GM12878 (cell line): ENCODE data around the gene CELF2. TPM values are rescaled to one million over a fixed set of nuclear protein-coding genes. Genes with fewer than 3 reads are reported as not detected.

Experiments used
- ATAC-seq: fragments of 200-7000 bp; cut with Tn5 transposase; 3 replicates; pipeline ENCODE4 v1.9.1; 2020; ENCODE audit warnings: mild to moderate bottlenecking, moderate library complexity
- BruUV-seq: library from RNA; stranded (reverse); fragments of 400-500 nt; replicated peaks from 2 replicates; lab custom pipeline; 2021; lab: Mats Ljungman, UMichigan
- CTCF ChIA-PET: fragments of 300-600 bp; sonication (Branson Sonifier 250); formaldehyde crosslinking; extraction: SDS; loops from one replicate; lab custom pipeline; 2021; ENCODE audit warnings: inconsistent platforms; lab: Yijun Ruan, JAX
- POLR2A ChIA-PET: fragments of 350-600 bp; formaldehyde crosslinking; extraction: SDS; loops from one replicate; lab custom pipeline; 2021; ENCODE audit warnings: inconsistent platforms; lab: Charles Lee
- RAD21 ChIA-PET: fragments of 300-600 bp; sonication (Branson Sonifier 250); formaldehyde crosslinking; loops from one replicate; lab custom pipeline; 2023; ENCODE audit warnings: antibody characterized with exemption; ENCODE audit not compliant: unreplicated experiment; lab: Charles Lee
- SMC1A ChIA-PET: fragments of 300-600 bp; sonication (Branson Sonifier 250); formaldehyde crosslinking; loops from one replicate; lab custom pipeline; 2023; ENCODE audit not compliant: unreplicated experiment, uncharacterized antibody; lab: Charles Lee
- DNase-seq: peaks from one replicate; pipeline ENCODE4 v3.0.0-alpha.2; 2011; ENCODE audit warnings: low read depth, low spot score
- FAIRE-seq: peaks from 3 replicates; lab custom pipeline; 2011; peaks lifted over from hg19 to GRCh38; lab: Jason Lieb, UNC
- H2AFZ ChIP-seq: 2 replicates; pipeline ENCODE4 v1.6.0; 2011; ENCODE audit warnings: low read depth, low read length, control low read depth; ENCODE audit not compliant: control insufficient read depth
- H3K27ac ChIP-seq: 2 replicates; pipeline ENCODE4 v1.5.1; 2011; ENCODE audit warnings: control low read depth; ENCODE audit not compliant: control insufficient read depth, insufficient read depth
- H3K27me3 ChIP-seq, 2 experiments: replicated peaks in 1 of 2; 2 replicates each; pipeline versions ENCODE4 v1.6.0 to v1.6.1; 2011; ENCODE audit warnings: low read length in 1 of 2; ENCODE audit not compliant: control insufficient read depth in 2 of 2, insufficient read depth in 2 of 2
- H3K36me3 ChIP-seq, 2 experiments: 2 replicates each; pipeline ENCODE4 v1.5.1; 2011; ENCODE audit warnings: low read length in 1 of 2; ENCODE audit not compliant: control insufficient read depth in 2 of 2, insufficient read depth in 2 of 2
- H3K4me1 ChIP-seq: 2 replicates; pipeline ENCODE4 v1.6.1; 2011; ENCODE audit warnings: mild to moderate bottlenecking, low read length, moderate library complexity, mixed read lengths; ENCODE audit not compliant: control insufficient read depth, insufficient read depth
- H3K4me2 ChIP-seq: 2 replicates; pipeline ENCODE4 v1.6.0; 2011; ENCODE audit warnings: control low read depth; ENCODE audit not compliant: control insufficient read depth, insufficient read depth
- H3K4me3 ChIP-seq: fragments of 200-600 bp; sonication (generic); 2 replicates; pipeline ENCODE4 v1.5.1; 2016
- H3K79me2 ChIP-seq: 2 replicates; pipeline ENCODE4 v1.6.0; 2011; ENCODE audit warnings: low read length; ENCODE audit not compliant: control insufficient read depth, insufficient read depth
- H3K9ac ChIP-seq: 2 replicates; pipeline ENCODE4 v1.8.0; 2011; ENCODE audit warnings: low read length, control low read depth, mixed read lengths; ENCODE audit not compliant: control insufficient read depth, insufficient read depth
- H3K9me3 ChIP-seq: replicated peaks from 3 replicates; pipeline ENCODE4 v1.5.1; 2011; ENCODE audit warnings: mild to moderate bottlenecking, low read length; ENCODE audit not compliant: control insufficient read depth, insufficient read depth
- H4K20me1 ChIP-seq: 2 replicates; pipeline ENCODE4 v1.6.0; 2011; ENCODE audit not compliant: control insufficient read depth, insufficient read depth
- POLR2A ChIP-seq: IDR thresholded peaks from 2 replicates; pipeline ENCODE4 v1.6.1; 2011; ENCODE audit warnings: low read depth, mild to moderate bottlenecking, low read length
- POLR2AphosphoS5 ChIP-seq: IDR thresholded peaks from 2 replicates; pipeline ENCODE4 v1.6.1; 2011; ENCODE audit warnings: mild to moderate bottlenecking, low read length, inconsistent platforms
- SMAD5 ChIP-seq: IDR thresholded peaks from 2 replicates; pipeline ENCODE4 v1.6.1; 2016; ENCODE audit warnings: antibody characterized with exemption, low read depth
- WGBS: methylation state at CpG from one replicate; pipeline ENCODE4 v1.1.6; 2016; ENCODE audit warnings: low lambda C conversion rate; ENCODE audit not compliant: insufficient replicate concordance, insufficient coverage; ENCODE audit errors: missing lambda C conversion rate; 5-methylcytosine and 5-hydroxymethylcytosine counted together
- in situ Hi-C: fragments of 300-500 bp; cut with MboI; formaldehyde crosslinking; loops from 9 replicates; pipeline ENCODE4 v1.14.3; 2018; ENCODE audit warnings: mixed read lengths
- intact Hi-C: fragments of 100-400 bp; cut with micrococcal nuclease; formaldehyde crosslinking; loops from one replicate; pipeline ENCODE4 v1.14.2; 2022; ENCODE audit not compliant: unreplicated experiment
- polyA plus RNA-seq, 11 experiments: library from polyadenylated mRNA; depleted of rRNA in 4 of 11; unstranded in 6 of 11; stranded (reverse) in 5 of 11; fragments of >200 nt; fragmentation: Nextera tagmentation in 4 of 11; fragmentation: Illumina TruSeq in 1 of 11; extraction: Ambion mirVana in 4 of 11; extraction: Trizol in 1 of 11; gene quantifications; 1 replicate in 1 of 11; 2 replicates in 10 of 11; pipeline versions ENCODE4 v1.2.1 to v1.2.3, GENCODE V29; 2011 to 2016; ENCODE audit warnings: inconsistent platforms in 2 of 11, missing spikeins in 2 of 11, low read depth in 1 of 11
- total RNA-seq, 4 experiments: library from RNA; depleted of rRNA in 3 of 4; stranded (reverse); fragments of >200 nt in 3 of 4; fragmentation: Illumina TruSeq in 1 of 4; extraction: Trizol in 1 of 4; gene quantifications; 2 replicates each; pipeline versions ENCODE4 v1.2.1 to v1.2.3, GENCODE V29; 2013 to 2021
- TF ChIP-seq, protein P1 (sequence below): fragments of 450-650 bp; IDR thresholded peaks from 2 replicates; pipeline ENCODE4 v1.6.1; 2014; ENCODE audit warnings: mild to moderate bottlenecking
- TF ChIP-seq, protein P2 (sequence below), 3 experiments: IDR thresholded peaks in 2 of 3; conservative IDR thresholded peaks in 1 of 3; 2 replicates each; pipeline ENCODE4 v1.5.1; 2011; ENCODE audit warnings: low read depth in 3 of 3, low read length in 3 of 3, mild to moderate bottlenecking in 3 of 3, control low read depth in 2 of 3, moderate library complexity in 2 of 3, inconsistent platforms in 1 of 3, mixed read lengths in 1 of 3; ENCODE audit not compliant: control insufficient read depth in 2 of 3, insufficient read depth in 1 of 3; ENCODE audit errors: extremely low read depth in 1 of 3

CELF2 gene
- total and polyA plus RNA-seq, 10 of the 15 experiments (the other 5 are each of a cell fraction or from before 2014, with no cell fraction given), result 20.8 to 129 (median 86.3) TPM

DNA sequence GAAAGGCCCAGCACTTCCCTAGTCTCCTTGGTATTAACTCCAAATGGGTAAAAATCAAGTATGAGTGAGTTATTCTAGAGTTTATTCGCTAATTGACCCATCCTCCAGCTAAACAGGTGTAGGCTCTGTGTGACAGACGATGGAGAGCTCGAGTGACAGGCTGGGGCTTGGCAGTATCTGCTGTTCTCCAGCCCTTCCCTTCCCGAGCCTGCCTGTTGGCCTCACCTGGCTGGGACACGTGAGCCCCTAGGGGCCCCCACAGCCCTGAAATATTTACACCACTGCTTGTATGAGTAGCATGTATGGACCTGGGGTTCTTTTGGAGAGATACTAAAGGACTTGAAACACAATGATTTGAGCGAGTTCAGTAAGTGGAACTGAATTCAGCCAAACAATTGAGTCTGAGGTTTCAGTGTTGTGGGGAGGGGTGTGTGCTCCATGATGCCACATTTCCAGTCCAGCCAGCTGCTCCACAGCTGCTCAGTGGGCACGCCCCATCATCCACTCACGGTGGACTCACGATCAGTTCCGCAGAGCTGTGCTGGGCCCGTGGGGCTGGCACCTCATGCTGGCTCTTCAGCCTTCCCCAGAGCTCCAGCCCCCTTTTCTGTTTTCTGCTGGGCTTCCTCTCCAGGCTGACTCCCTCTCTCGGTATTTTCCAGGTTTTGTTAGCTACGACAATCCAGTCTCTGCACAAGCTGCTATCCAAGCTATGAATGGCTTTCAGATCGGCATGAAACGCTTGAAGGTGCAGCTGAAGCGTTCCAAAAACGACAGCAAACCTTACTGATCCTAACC lies 310.8 kb downstream of the CELF2 start:
- ATAC-seq (no peak), FAIRE-seq (no peak), DNase-seq (no peak)
- 87% methylated on average over 17 of the region's 17 CpGs for WGBS
- ChIA-PET SMC1A (interaction anchor here (1.3 kb wide), 1 partner anchor 39 kb away, joined by 4 read pairs; no protein-coding TSS in a partner anchor), POLR2A (no interaction called here), RAD21 (interaction anchor here (0.9 kb wide), 1 partner anchor 153 kb away, joined by 3 read pairs; no protein-coding TSS in a partner anchor), CTCF (interaction anchor here (0.8 to 1.4 kb wide), 3 partner anchors 8 to 12 kb away, joined by 3 to 4 read pairs (median 3); no protein-coding TSS in a partner anchor)
- Histone ChIP-seq H2AFZ (no peak overlapping the region), H3K4me2 (no peak overlapping the region), H3K27ac (no peak overlapping the region), H3K79me2 (no peaks in the 10 kb centered on the region), H3K9me3 (no peaks in the 10 kb centered on the region), H3K4me1 (no peaks in the 10 kb centered on the region), H3K9ac (no peak overlapping the region), H4K20me1 (no peaks in the 10 kb centered on the region), H3K4me3 (no peak overlapping the region), H3K27me3 (no peaks in the 10 kb centered on the region), H3K36me3 (peaks cover 20 to 49% of the 10 kb centered on the region in 2 experiments)
- in situ Hi-C loops, result no loop called here
- intact Hi-C loops, result no loop called here
- BruUV-seq, result no TSS peak
- TF ChIP-seq SMAD5, result no peak
- TF ChIP-seq POLR2AphosphoS5, result peak; percentile 36; the same call in 1 of the 2 replicates
- TF ChIP-seq POLR2A, result peak; percentile 51
- TF ChIP-seq, protein P1, sequence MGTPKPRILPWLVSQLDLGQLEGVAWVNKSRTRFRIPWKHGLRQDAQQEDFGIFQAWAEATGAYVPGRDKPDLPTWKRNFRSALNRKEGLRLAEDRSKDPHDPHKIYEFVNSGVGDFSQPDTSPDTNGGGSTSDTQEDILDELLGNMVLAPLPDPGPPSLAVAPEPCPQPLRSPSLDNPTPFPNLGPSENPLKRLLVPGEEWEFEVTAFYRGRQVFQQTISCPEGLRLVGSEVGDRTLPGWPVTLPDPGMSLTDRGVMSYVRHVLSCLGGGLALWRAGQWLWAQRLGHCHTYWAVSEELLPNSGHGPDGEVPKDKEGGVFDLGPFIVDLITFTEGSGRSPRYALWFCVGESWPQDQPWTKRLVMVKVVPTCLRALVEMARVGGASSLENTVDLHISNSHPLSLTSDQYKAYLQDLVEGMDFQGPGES, result no peak
- TF ChIP-seq, protein P2, sequence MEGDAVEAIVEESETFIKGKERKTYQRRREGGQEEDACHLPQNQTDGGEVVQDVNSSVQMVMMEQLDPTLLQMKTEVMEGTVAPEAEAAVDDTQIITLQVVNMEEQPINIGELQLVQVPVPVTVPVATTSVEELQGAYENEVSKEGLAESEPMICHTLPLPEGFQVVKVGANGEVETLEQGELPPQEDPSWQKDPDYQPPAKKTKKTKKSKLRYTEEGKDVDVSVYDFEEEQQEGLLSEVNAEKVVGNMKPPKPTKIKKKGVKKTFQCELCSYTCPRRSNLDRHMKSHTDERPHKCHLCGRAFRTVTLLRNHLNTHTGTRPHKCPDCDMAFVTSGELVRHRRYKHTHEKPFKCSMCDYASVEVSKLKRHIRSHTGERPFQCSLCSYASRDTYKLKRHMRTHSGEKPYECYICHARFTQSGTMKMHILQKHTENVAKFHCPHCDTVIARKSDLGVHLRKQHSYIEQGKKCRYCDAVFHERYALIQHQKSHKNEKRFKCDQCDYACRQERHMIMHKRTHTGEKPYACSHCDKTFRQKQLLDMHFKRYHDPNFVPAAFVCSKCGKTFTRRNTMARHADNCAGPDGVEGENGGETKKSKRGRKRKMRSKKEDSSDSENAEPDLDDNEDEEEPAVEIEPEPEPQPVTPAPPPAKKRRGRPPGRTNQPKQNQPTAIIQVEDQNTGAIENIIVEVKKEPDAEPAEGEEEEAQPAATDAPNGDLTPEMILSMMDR (IDR thresholded peaks at IDR 0.05 in 2 of 3, conservative IDR thresholded peaks at IDR 0.05 in 1 of 3; ENCODE audit: control insufficient read depth in 2 of 3, extremely low read depth in 1 of 3, insufficient read depth in 1 of 3, low read depth in 3 of 3, low read length in 3 of 3), result no peak
